ENCODE results near the gene COL4A2. TPM values are rescaled to one million over a fixed set of nuclear protein-coding genes. Genes with fewer than 3 reads are reported as not detected.

Gene COL4A2
- total and polyA plus RNA-seq, 2 donors (not counting 1 experiment from before 2014, with no cell fraction given) = 0.17 TPM; not detected in 1

DNA sequence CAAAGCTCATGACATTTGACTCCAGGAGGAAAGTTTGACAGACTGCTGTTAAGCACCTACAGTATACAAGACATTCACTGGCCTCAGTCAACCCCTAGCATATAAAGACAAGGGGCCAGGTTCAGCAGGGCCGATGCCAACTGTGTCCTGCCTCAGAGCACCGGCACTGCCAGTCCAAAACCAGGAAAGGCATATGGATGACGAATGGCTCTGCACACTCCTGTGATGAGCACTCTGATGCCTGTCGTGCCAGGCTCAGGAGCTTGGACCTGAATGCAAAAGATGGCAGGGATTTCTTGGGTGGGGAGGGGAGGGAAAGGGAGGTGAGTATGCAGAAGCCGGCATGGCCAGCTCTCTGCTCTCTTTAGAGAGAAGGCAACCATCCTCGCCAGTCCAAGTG lies 39.0 kb upstream of the COL4A2 start:
- H2AFZ ChIP-seq (ENCODE audit: insufficient read depth, low read depth, low read length, poor library complexity, severe bottlenecking) = no peak overlapping the region
- H3K4me2 ChIP-seq (replicated peaks; ENCODE audit: low read depth, low read length, poor library complexity, severe bottlenecking) = no peak overlapping the region
- H3K9ac ChIP-seq (ENCODE audit: low read length) = no peak overlapping the region
- CTCF ChIA-PET = no interaction called here
- no peaks in the 10 kb centered on the region for H3K9me3 Mint-ChIP-seq (ENCODE audit: insufficient read depth)
- 87% methylated on average over 6 of the region's 6 CpGs for WGBS (ENCODE audit: insufficient coverage)
- H4K20me1 ChIP-seq (ENCODE audit: control insufficient read depth, insufficient read depth, low read length, poor library complexity, severe bottlenecking) = no peaks in the 10 kb centered on the region
- no peaks in the 10 kb centered on the region for H3K27me3 ChIP-seq (replicated peaks in 1 of 4; ENCODE audit: control extremely low read depth in 1 of 4, control insufficient read depth in 3 of 4, insufficient read depth in 4 of 4, low read length in 3 of 4)
- no peaks in the 10 kb centered on the region for H3K4me1 Mint-ChIP-seq
- no peak overlapping the region for H3K4me3 Mint-ChIP-seq
- intact Hi-C loops (cut with micrococcal nuclease) = no loop called here
- H3K4me3 ChIP-seq (ENCODE audit: control extremely low read depth in 1 of 5, extremely low read depth in 1 of 5, insufficient read depth in 1 of 5, low read depth in 2 of 5, low read length in 4 of 5) = no peak overlapping the region
- TF ChIP-seq EZH2 (IDR thresholded peaks at IDR 0.05; ENCODE audit: borderline replicate concordance, insufficient read depth, low read depth, low read length, poor library complexity, severe bottlenecking) (no peak), CTCF (IDR thresholded peaks at IDR 0.05) (no peak)
- POLR2A ChIA-PET = no interaction called here
- H3K27ac Mint-ChIP-seq = no peak overlapping the region
- ATAC-seq (ENCODE audit: low read depth) (no peak), DNase-seq (no peak)
- H3K27me3 Mint-ChIP-seq = peaks cover 4% of the 10 kb centered on the region
- H3K27ac ChIP-seq (ENCODE audit: low read length in 2 of 2) = no peak overlapping the region
- no peaks in the 10 kb centered on the region for H3K79me2 ChIP-seq (ENCODE audit: control insufficient read depth, insufficient read depth, low read length)
- no peaks in the 10 kb centered on the region for H3K4me1 ChIP-seq (ENCODE audit: control insufficient read depth in 2 of 2, insufficient read depth in 2 of 2, low read length in 2 of 2)
- peaks cover 0 to 3% (median 0%) of the 10 kb centered on the region in 3 donors for H3K9me3 ChIP-seq (ENCODE audit: control extremely low read depth in 1 of 3, control insufficient read depth in 2 of 3, insufficient read depth in 1 of 3, low read length in 2 of 3)
- H3K36me3 ChIP-seq (replicated peaks in 1 of 2; ENCODE audit: control extremely low read depth in 1 of 2, control insufficient read depth in 1 of 2, extremely low read depth in 1 of 2, insufficient read depth in 2 of 2, low read length in 1 of 2) = no peaks in the 10 kb centered on the region

DNA sequence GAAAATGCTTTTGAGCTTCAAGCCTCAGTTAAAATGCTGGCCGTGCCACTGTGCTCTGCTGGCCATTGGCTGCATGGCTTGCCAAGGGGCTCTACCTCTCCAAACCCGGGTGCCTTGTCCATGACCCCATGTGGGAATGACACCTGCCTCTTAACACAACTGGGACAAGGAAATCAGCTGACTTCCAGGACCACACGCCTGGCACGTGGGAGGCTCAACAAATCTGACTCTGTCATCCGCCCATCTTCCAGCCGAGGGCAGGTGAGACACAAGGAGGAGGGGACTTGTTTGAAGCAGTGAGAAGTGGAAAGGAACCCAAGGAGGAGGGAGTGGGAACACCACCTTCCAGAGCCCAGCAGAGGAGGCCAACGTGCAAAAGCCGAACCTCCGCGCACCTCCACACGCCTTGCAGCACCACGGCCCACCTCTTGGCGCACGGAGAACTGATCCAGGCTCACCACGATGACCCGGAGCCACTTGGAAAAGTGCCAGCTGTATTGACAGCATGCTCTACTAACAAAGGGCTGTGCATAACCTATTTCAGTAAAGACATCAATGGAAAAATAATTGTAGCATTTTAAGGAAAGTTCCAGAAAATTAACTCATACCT lies 38.4 kb upstream of the COL4A2 start:
- WGBS (ENCODE audit: insufficient coverage) = 88% methylated on average over 14 of the region's 16 CpGs
- ATAC-seq (ENCODE audit: low read depth) (no peak), DNase-seq (no peak)
- Histone ChIP-seq H3K36me3 (replicated peaks in 1 of 2; ENCODE audit: control extremely low read depth in 1 of 2, control insufficient read depth in 1 of 2, extremely low read depth in 1 of 2, insufficient read depth in 2 of 2, low read length in 1 of 2) (no peaks in the 10 kb centered on the region), H3K9ac (ENCODE audit: low read length) (no peak overlapping the region), H3K4me1 (ENCODE audit: control insufficient read depth in 2 of 2, insufficient read depth in 2 of 2, low read length in 2 of 2) (no peaks in the 10 kb centered on the region), H3K4me2 (replicated peaks; ENCODE audit: low read depth, low read length, poor library complexity, severe bottlenecking) (no peak overlapping the region), H2AFZ (ENCODE audit: insufficient read depth, low read depth, low read length, poor library complexity, severe bottlenecking) (no peak overlapping the region), H3K27ac (ENCODE audit: low read length in 2 of 2) (no peak overlapping the region), H3K79me2 (ENCODE audit: control insufficient read depth, insufficient read depth, low read length) (no peaks in the 10 kb centered on the region), H3K27me3 (replicated peaks in 1 of 4; ENCODE audit: control extremely low read depth in 1 of 4, control insufficient read depth in 3 of 4, insufficient read depth in 4 of 4, low read length in 3 of 4) (no peaks in the 10 kb centered on the region), H3K9me3 (ENCODE audit: control extremely low read depth in 1 of 3, control insufficient read depth in 2 of 3, insufficient read depth in 1 of 3, low read length in 2 of 3) (peaks cover 0 to 3% (median 0%) of the 10 kb centered on the region in 3 donors), H4K20me1 (ENCODE audit: control insufficient read depth, insufficient read depth, low read length, poor library complexity, severe bottlenecking) (no peaks in the 10 kb centered on the region), H3K4me3 (ENCODE audit: control extremely low read depth in 1 of 5, extremely low read depth in 1 of 5, insufficient read depth in 1 of 5, low read depth in 2 of 5, low read length in 4 of 5) (no peak overlapping the region)
- Mint-ChIP-seq H3K4me3 (no peak overlapping the region), H3K9me3 (ENCODE audit: insufficient read depth) (no peaks in the 10 kb centered on the region), H3K27me3 (peaks cover 3% of the 10 kb centered on the region), H3K27ac (no peak overlapping the region), H3K4me1 (no peaks in the 10 kb centered on the region)
- ChIA-PET CTCF (no interaction called here), POLR2A (no interaction called here)
- intact Hi-C loops (cut with micrococcal nuclease) = no loop called here
- TF ChIP-seq EZH2 (IDR thresholded peaks at IDR 0.05; ENCODE audit: borderline replicate concordance, insufficient read depth, low read depth, low read length, poor library complexity, severe bottlenecking) (no peak), CTCF (IDR thresholded peaks at IDR 0.05) (no peak)

All from B cell (primary cell).